IPS-18c (cell line): ENCODE measurements around the gene SIPA1.

ENCODE experiments used
- H3K4me3 ChIP-seq: 2 replicates; pipeline ENCODE4 v1.7.0; 2013; ENCODE audit warnings: low read depth, mild to moderate bottlenecking, low read length, moderate library complexity; ENCODE audit not compliant: insufficient read depth
- H3K9me3 ChIP-seq: one replicate; pipeline ENCODE4 v1.6.1; 2013; ENCODE audit warnings: mild to moderate bottlenecking, low read length, moderate library complexity; ENCODE audit not compliant: control insufficient read depth, insufficient read depth

The SIPA1 gene, protein sequence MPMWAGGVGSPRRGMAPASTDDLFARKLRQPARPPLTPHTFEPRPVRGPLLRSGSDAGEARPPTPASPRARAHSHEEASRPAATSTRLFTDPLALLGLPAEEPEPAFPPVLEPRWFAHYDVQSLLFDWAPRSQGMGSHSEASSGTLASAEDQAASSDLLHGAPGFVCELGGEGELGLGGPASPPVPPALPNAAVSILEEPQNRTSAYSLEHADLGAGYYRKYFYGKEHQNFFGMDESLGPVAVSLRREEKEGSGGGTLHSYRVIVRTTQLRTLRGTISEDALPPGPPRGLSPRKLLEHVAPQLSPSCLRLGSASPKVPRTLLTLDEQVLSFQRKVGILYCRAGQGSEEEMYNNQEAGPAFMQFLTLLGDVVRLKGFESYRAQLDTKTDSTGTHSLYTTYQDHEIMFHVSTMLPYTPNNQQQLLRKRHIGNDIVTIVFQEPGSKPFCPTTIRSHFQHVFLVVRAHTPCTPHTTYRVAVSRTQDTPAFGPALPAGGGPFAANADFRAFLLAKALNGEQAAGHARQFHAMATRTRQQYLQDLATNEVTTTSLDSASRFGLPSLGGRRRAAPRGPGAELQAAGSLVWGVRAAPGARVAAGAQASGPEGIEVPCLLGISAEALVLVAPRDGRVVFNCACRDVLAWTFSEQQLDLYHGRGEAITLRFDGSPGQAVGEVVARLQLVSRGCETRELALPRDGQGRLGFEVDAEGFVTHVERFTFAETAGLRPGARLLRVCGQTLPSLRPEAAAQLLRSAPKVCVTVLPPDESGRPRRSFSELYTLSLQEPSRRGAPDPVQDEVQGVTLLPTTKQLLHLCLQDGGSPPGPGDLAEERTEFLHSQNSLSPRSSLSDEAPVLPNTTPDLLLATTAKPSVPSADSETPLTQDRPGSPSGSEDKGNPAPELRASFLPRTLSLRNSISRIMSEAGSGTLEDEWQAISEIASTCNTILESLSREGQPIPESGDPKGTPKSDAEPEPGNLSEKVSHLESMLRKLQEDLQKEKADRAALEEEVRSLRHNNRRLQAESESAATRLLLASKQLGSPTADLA

GRCh38 chr11:65637794-65638419 is at the start of gene SIPA1:
Gene SIPA1, plus strand, starts transcription at chr11:65638101. Its CDS starts 2,821 bp downstream, at chr11:65640922.
- Histone ChIP-seq H3K9me3 (no peaks in the 10 kb centered on the region), H3K4me3 (peak within 1 kb of the TSS; percentile 73)

DNA sequence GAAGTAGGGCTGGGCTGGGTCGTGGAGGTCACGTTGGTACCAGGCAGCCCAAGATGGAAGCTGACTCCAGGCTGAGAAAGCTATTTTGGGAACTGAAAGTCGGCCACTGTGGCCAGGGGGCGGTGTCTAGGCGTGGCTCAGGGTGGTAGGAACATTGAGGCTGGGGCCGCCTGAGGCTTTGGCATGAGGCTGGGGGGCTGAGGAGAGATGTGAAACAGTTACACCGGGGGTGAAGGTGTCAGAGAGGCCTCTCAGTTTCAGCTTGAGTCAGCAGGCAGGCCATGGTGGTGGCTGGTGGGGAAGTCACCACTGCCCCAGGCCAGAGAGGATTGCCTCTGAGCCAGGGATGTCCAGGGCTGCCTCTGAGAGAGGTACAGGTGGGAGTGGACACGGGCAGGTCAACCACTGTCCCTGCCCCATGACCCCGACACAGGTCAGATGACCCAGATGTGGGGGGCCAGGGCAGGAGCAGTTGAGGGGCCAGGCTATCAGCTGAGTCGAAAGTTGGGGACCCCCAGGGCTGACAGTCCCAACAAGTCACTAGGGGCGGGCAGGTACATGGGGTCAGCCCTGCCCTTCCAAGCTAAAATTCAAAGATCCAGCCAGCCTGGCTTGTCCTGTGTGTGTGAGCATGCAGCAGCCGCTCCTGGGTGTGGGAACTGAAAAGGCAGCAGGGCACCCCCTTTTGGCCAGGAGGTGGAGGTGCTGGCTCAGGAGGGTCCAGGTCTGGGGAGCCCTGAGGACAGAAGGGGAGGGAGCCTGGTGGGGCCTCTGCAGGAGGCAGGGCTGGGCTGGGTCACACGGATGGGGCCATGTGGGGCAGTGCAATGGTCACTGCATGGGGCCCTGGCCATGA is 49.5 kb upstream of the SIPA1 start:
- Histone ChIP-seq H3K4me3 (no peak overlapping the region), H3K9me3 (no peaks in the 10 kb centered on the region)

DNA sequence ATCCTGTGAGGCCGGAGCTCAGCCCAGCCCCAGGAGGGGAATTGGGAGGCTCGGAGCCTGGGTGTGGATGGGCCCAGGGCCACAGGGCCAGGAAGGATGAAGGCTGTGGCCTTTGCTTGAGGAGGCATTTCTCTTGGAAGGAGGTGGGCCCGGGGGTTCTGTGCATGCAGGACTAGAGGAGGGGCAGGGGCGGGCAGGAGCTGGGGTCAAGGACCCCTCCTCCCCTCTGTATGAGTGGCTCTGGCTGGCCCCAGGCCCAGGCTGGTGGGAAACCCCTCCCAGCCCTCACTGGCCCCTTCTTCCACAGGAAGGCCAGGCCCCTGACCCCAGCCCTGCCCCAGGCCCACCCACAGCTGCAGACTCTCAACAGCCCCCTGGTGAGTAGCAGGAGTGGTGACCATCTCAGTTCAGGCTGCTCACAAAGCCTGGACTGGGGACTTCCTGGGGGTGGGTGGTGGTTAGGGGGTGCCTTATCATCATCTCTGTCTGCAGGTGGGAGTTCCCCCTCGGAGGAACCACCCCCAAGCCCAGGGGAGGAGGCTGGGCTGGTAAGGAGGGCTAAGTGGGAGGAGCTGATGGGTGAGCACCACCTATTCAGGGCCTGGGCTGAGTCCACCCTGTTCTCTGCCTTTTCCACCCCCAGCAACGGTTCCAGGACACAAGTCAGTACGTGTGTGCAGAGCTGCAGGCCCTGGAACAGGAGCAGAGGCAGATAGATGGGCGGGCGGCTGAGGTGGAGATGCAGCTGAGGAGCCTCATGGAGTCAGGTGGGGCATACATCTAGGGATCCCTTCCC is 48.3 kb upstream of the SIPA1 start:
- H3K4me3 ChIP-seq = no peak overlapping the region
- no peaks in the 10 kb centered on the region for H3K9me3 ChIP-seq

GRCh38 chr11:65590240-65590738 is 47.6 kb upstream of the SIPA1 start:
- Histone ChIP-seq H3K4me3 (no peak overlapping the region), H3K9me3 (peaks cover 2% of the 10 kb centered on the region)

DNA sequence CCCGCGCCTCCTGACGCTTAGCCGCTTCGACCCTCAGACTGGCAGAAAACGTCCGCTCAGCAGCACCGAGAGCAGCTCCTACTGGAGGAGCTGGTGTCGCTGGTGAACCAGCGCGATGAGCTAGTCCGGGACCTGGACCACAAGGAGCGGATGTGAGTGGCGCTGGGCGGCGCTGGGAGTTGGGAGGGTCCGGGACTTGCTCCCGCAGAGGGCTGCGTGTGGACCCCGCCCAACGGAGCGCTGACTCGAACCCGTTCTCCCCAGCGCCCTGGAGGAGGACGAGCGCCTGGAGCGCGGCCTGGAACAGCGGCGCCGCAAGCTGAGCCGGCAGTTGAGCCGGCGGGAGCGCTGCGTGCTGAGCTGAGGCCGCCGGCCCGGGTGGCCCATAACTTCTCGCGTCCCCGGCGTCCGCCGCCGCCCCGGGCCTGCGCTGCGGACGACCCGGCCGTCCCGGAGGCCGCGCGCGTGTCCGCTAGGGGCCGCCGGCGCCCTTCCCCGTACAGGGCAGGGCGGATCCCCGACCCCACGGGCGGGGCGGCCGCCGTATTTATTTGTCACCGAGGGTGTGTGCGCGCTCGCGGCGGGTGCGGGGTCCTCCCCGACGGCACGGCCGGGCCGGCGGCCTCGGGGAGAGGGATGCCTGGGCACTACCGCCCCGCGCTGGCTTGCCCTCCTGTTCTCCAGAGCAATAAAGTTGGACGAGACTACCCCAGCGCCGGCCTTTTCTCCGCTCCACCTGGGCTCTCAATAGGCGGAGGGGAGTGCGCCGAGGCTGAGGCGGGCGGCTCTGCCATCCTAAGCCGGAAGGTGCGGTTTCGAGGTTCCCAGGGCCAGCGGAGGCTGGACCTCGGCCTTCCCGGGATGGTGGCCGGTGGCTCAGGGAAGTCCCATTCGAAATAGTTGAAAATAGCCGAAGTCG is 45.7 kb upstream of the SIPA1 start:
- H3K9me3 ChIP-seq = peaks cover 2% of the 10 kb centered on the region
- H3K4me3 ChIP-seq = peak overlapping the region; percentile 65

DNA sequence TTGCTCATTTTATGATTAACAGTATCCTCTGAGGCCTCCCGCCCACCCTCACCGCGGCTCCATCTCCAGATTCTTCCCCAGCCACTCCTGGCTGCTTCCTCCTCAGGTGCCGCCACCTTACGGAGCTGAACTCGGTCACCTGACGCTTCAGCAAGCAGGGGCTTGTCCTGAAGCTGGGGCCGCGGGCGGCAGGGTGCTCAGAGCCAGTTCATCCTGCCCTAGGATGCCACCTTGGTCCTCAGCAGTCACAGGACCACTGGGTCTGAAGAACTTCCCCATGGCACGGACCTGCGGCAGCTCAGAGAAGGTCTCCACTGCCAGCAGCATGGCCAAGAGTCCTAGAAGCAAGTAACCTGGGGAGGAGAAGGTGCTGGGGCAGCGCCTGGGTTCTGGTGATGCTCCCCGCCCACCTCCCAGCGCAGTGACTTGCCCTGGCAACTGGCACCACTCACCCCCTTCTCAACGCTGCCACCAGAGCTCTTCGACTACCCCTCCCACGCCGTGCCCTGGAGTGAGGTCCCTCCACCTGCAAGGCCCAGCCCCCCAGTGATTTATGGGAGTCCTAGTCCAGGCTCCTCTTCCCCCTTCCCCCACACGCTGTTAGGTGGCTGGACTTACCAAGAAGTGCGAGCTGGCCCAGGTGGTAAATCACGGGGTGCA is 44.9 kb upstream of the SIPA1 start:
- H3K4me3 ChIP-seq = peak overlapping the region; percentile 65
- peaks cover 2% of the 10 kb centered on the region for H3K9me3 ChIP-seq

GRCh38 chr11:65593518-65594414 is 44.1 kb upstream of the SIPA1 start:
- peaks cover 2% of the 10 kb centered on the region for H3K9me3 ChIP-seq
- H3K4me3 ChIP-seq = no peak overlapping the region

DNA sequence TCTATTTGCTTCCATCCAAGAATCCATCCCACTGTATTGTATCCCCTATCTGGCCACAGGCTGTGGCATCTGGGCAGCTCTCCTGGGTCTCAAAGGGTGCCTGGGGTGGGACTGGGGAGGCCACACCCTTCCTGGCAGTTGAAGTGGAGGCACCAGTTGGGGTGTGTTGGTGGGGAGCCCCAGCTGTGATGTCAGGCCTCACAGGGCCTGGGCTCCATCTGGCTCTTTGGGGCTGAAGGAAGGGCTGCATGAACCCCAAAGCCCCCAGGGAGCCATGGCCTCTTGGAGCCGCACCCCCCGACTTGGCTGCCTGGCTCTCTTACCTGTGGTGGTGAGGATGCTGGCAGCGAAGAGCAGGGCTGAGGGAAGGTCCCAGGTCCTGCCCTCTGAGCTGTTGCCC is 42.8 kb upstream of the SIPA1 start:
- Histone ChIP-seq H3K9me3 (peaks cover 2% of the 10 kb centered on the region), H3K4me3 (no peak overlapping the region)

DNA sequence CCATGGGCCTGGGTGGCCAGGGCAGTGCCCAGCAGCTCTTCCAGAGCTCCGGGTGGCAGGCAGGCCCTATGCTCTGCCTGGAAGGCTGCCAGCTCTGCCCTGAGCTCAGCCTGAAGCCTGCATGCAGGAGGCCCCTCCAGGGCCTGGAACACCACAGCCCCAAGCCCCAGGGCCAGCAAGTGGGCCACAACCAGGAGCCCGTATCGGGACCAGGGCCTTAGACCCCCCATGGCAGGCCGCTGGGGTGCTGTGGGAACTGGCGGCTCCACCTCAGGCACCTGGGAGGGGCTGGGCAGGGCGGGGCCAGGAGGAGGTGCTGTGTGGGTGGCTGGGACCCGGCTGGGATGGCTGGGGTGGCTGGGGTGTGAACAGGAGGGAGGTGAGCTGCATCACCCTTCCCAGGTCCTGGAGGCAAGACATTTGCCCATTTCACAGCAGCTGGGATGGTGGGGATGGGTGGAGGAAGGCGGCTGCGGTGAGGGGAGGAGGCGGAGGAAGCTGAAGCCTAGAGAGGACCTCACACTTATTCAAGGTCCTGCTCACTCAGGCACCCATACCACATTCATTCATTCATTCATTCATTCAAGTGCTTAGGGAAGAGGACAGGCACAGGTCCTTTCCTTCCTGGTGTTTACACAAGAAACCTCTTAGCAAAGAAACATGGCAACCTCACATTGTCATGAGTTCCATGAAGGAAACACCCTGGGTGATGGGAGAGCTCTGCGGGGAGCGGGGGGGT is 42.2 kb upstream of the SIPA1 start, which contains the start of gene KCNK7:
Gene KCNK7, minus strand, starts transcription at position 258 of the 739 bp plus-strand sequence. Its CDS starts 28 bp downstream, at position 230.
- H3K4me3 ChIP-seq = no peak within 1 kb of the TSS
- peaks cover 2% of the 10 kb centered on the region for H3K9me3 ChIP-seq

DNA sequence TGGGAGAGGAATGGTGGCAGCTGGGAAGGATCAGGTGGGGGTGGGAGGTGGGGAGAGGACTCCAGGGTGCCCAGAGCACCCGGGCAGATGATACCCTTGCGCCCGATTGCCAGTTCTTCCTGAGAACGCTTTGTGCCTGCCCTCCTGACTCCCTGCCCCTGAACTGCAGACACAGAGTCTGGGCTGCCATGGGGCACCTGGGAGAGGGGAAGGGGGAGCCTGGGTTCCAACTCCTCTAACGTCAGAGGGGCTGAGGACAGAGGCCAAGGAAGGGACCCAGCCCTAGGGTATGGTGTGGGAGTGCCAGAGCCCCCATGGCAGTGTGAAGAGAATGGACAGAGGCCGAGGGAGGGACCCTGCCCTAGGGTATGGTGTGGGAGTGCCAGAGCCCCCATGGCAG is 41.4 kb upstream of the SIPA1 start:
- H3K4me3 ChIP-seq = no peak overlapping the region
- H3K9me3 ChIP-seq = peaks cover 2% of the 10 kb centered on the region

DNA sequence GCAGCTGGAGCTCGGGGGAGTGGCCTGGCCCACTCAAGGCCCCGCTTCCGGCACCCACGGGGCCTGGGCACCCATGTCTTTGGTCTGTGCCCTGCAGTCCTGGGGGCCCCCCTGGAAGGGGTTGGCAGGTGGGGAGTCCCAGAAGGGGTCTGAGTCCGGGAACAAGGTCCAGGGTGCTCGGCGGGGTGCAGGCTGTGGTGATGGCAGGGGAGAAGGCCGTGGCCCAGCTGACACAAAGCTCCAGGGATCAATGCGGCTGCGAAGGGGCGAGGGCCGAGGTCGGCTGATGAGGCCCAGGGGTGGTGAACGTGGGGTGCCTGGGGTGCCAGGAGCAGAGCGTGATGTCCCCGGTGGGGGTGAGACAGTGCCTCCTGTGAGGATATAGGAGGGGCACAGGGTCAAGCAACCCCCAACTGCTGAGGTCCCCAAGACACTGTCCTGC is 39.6 kb upstream of the SIPA1 start:
- H3K9me3 ChIP-seq = peaks cover 2% of the 10 kb centered on the region
- no peak overlapping the region for H3K4me3 ChIP-seq

GRCh38 chr11:65599216-65599954 is 38.5 kb upstream of the SIPA1 start:
- Histone ChIP-seq H3K4me3 (no peak overlapping the region), H3K9me3 (peaks cover 2% of the 10 kb centered on the region)
